Frontal cortex (tissue), 4 donors: ENCODE data around the gene SLC7A4. TPM values are rescaled to one million over a fixed set of nuclear protein-coding genes. Genes with fewer than 3 reads are reported as not detected.

Experiments
- DNase-seq, 2 donors: peaks; one replicate each; pipeline ENCODE4 v3.0.0; 2012; ENCODE audit warnings: low spot score in 2 of 2
- FAIRE-seq: peaks from 2 replicates; lab custom pipeline; 2012; peaks lifted over from hg19 to GRCh38; lab: Jason Lieb, UNC
- total RNA-seq: library from RNA; depleted of rRNA; stranded (reverse); fragments of >200 nt; gene quantifications from one replicate; pipeline ENCODE4 v1.2.3, GENCODE V29; 2014
- donor health status: control.
- donor health status: control.
- donor health status: control.

The SLC7A4 gene
- total RNA-seq, 1 donor from 2014 or later, result 2.0 TPM

GRCh38 chr22:21001601-21002325 lies 30.6 kb downstream of the SLC7A4 start, which contains the start of gene THAP7:
TSS of gene THAP7 (minus strand) at chr22:21002118. CDS start at chr22:21001911, 207 bp downstream.
- peak; percentile 89 to 97 for DNase-seq
- no peak for FAIRE-seq

GRCh38 chr22:21000987-21001600 lies 31.3 kb downstream of the SLC7A4 start:
- no peak for FAIRE-seq

GRCh38 chr22:21000207-21000986 lies 32.0 kb downstream of the SLC7A4 start:
- no peak for DNase-seq
- no peak for FAIRE-seq

More at GRCh38 chr22:21000987-21001600, 31.3 kb downstream of the SLC7A4 start:
- no peak for DNase-seq

GRCh38 chr22:20999350-21000206 lies 32.8 kb downstream of the SLC7A4 start:
- FAIRE-seq, result no peak

GRCh38 chr22:20998411-20999336 lies 33.7 kb downstream of the SLC7A4 start:
- FAIRE-seq, result no peak

More at GRCh38 chr22:20999350-21000206, 32.8 kb downstream of the SLC7A4 start:
- no peak for DNase-seq

GRCh38 chr22:20997536-20998257 lies 34.7 kb downstream of the SLC7A4 start:
- FAIRE-seq, result no peak
- DNase-seq, result no peak

More at GRCh38 chr22:20998411-20999336, 33.7 kb downstream of the SLC7A4 start:
- no peak for DNase-seq

GRCh38 chr22:20996598-20997535 lies 35.5 kb downstream of the SLC7A4 start:
- no peak for FAIRE-seq
- no peak for DNase-seq

- FAIRE-seq (no peak), DNase-seq (no peak)
Measured at GRCh38 chr22:20996031-20996410, 36.3 kb downstream of the SLC7A4 start.

- no peak for FAIRE-seq
Measured at GRCh38 chr22:20995329-20996030, 36.9 kb downstream of the SLC7A4 start.

GRCh38 chr22:20994902-20995241 lies 37.5 kb downstream of the SLC7A4 start:
- DNase-seq (no peak), FAIRE-seq (no peak)

More at GRCh38 chr22:20995329-20996030, 36.9 kb downstream of the SLC7A4 start:
- no peak for DNase-seq

GRCh38 chr22:20994128-20994901 lies 38.0 kb downstream of the SLC7A4 start:
- FAIRE-seq, result no peak
- DNase-seq, result no peak

GRCh38 chr22:20993304-20994127 lies 38.8 kb downstream of the SLC7A4 start:
- FAIRE-seq, result no peak
- no peak for DNase-seq

- no peak for FAIRE-seq
- no peak for DNase-seq
Measured at GRCh38 chr22:20992456-20993303, 39.7 kb downstream of the SLC7A4 start.

- DNase-seq (no peak), FAIRE-seq (no peak)
Measured at GRCh38 chr22:20992056-20992442, 40.3 kb downstream of the SLC7A4 start.
